Ecto neural progenitor cell (in vitro differentiated cells): ENCODE results near the gene POP7.

ENCODE experiments used
- DNase-seq: peaks from one replicate; pipeline ENCODE4 v3.0.0-alpha.2; 2018; ENCODE audit warnings: low spot score

POP7 gene

GRCh38 chr7:100726996-100727761, 21.3 kb downstream of the POP7 start:
- DNase-seq, result no peak

GRCh38 chr7:100728196-100728595, 22.3 kb downstream of the POP7 start:
- DNase-seq, result no peak

DNA sequence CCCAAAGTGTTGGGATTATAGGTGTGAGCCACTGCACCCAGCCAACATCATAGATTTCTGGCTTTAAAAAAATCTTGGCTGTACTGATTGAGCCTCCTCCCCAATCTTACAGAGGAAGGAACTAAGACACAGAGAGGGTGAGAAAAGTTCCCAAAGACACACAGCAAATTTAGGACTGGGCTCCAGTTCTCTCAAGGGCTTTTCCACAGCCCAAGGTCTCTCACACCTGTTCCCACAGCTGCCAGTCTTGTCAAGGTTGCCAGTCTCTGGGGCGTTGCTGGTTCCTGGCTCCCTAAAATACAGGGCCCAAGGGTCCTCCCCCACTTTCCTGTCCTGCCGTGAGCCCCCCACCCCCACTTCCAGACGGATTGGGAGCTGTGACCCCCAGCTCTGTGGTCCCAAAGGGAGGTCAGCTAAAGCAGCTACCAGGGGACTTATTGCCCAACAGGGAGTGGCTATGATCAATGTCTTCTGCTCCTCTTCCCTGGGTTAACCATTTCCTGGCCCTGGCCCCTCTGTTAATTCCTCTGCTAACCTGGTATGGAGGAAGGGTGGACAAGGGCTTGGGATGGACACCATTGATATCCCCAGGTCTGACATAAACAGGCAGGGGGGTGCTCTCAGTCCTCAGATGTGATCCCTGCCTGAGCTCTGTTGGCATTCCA, 24.3 kb downstream of the POP7 start:
- no peak for DNase-seq

DNA sequence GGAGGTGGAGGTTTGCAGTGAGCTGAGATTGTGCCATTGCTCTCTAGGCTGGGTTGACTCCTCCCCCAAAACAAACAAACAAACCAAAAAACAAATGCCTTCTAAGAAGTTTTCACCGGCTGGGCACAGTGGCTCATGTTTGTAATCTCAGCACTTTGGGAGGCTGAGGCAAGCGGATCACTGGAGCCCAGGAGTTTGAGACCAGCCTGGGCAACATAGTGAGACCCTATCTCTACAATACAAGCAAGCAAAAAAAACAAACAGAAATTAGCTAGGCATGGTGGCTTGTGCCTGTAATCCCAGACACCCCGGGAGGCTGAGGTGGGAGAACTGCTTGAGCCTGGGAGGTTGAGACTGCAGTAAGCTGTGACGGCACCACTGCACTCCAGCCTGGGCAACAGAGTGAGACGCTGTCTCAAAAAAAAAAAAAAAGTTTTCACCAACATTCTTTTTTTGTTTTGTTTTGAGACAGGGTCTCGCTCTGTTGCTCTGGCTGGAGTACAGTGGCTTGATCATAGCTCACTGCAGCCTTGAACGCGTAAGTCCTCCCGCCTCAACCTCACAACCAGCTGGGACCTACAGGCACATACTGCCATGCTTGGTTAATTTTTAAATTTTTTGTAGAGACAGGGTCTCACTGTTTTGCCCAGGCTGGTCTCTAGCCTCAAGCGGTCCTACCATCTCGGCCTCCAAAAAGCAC, 26.2 kb downstream of the POP7 start:
- DNase-seq, result no peak

DNA sequence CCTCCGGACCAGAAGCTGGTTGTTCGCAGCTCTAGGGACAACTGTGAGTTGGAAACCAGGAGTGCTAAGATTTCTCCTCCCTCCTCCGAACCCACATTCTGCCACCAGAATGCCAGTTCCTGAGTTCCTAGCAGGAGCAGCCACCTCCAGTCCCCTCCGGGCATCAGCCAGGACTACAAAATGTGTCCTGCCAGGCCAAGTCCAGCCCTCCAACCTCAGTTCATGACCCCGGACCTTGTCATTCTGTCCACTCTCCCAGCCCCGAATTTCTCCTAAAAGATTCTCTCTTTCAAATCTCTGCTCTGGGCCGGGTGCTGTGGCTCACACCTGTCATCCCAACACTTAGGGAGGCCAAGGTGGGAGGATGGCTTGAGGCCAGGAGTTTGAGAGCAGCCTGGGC, 29.8 kb downstream of the POP7 start:
- DNase-seq, result no peak

DNA sequence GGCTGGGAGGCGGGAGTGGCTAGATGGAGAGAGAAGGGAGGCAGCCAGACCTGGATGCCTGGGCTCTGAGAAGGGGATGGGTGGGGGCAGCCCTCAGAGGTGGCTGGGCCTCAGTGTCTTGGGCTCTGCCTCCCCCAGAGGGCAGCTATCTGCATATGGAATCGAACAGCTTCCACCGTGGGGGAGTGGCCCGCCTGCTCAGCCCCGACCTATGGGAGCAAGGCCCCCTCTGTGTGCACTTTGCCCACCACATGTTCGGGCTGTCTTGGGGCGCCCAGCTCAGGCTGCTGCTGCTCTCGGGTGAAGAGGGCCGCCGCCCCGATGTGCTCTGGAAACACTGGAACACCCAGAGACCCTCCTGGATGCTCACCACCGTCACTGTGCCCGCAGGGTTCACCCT, 30.8 kb downstream of the POP7 start:
- DNase-seq, result no peak

DNA sequence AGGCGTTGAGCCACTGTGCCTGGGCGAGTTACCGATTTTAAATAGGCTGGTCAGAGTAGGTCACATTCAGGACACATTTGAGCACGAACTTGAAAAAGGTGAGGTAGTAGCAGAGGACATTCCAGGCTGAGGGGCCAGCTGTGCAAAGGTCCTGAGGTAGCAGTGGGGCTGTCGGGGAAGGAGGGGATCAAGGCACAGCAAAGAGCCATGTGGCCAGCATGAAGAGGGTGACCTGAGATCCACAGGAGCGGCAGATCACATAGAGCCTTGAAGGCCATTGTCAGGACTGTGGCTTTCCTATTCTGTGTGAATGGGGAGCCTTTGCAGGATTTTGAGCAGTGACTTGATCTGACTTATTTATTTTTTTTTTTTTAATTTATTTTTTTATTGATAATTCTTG, 34.0 kb downstream of the POP7 start:
- no peak for DNase-seq

DNA sequence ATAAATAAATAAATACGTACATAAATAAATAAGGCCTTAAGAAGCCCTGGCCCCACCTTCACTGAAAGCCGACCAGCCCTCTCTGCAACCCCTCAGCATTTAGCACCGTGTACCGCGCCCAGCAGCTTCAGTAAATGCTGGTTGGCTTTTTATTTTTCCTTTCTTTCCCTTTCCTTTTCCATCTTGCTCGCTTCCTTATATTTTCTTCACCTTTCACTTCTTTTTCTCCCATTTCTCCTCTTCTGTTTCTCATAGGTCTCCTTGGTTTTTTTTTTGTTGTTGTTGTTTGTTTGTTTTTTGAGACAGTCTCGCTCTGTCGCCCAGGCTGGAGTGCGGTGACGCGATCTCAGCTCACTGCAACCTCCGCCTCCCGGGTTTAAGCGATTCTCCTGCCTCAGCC, 38.7 kb downstream of the POP7 start:
- DNase-seq, result no peak

GRCh38 chr7:100745184-100745583, 39.3 kb downstream of the POP7 start:
- no peak for DNase-seq

- DNase-seq, result no peak
Measured at GRCh38 chr7:100752994-100753393, 47.1 kb downstream of the POP7 start.

- DNase-seq, result no peak
Measured at GRCh38 chr7:100753750-100754149, 47.8 kb downstream of the POP7 start.
